ENCODE data around the gene GORAB. TPM values are rescaled to one million over a fixed set of nuclear protein-coding genes. Genes with fewer than 3 reads are reported as not detected.

Gene GORAB
- total RNA-seq, 1 experiment from 2014 or later: 10.9 TPM

GRCh38 chr1:170562646-170563338, 30.8 kb downstream of the GORAB start:
- DNase-seq (ENCODE audit: low spot score): peak; percentile 92
- H3K9me3 ChIP-seq (ENCODE audit: low read depth, low read length, poor library complexity, severe bottlenecking): no peaks in the 10 kb centered on the region
- intact Hi-C loops (cut with micrococcal nuclease; ENCODE audit: unreplicated experiment): no loop called here
- TSS peak; percentile 96 for BruUV-seq (replicated peaks)
- H3K36me3 ChIP-seq (ENCODE audit: insufficient read depth, low read length, poor library complexity, severe bottlenecking): no peaks in the 10 kb centered on the region
- TF ChIP-seq EZH2 (IDR thresholded peaks at IDR 0.05; ENCODE audit: borderline replicate concordance, low read depth, low read length, poor library complexity, severe bottlenecking) (no peak), CTCF (conservative IDR thresholded peaks at IDR 0.05; ENCODE audit: low read depth, low read length) (no peak)
- peak overlapping the region; percentile 76 for H3K27ac ChIP-seq (ENCODE audit: low read depth, low read length, poor library complexity, severe bottlenecking)
- H3K27me3 ChIP-seq (replicated peaks; ENCODE audit: insufficient read depth, low read depth, low read length, poor library complexity): no peaks in the 10 kb centered on the region
- POLR2A ChIA-PET (ENCODE audit: low non-redundant PET): no interaction called here
- peaks cover 24% of the 10 kb centered on the region for H3K4me1 ChIP-seq (ENCODE audit: insufficient read depth, low read length, poor library complexity, severe bottlenecking)
- CTCF ChIA-PET: no interaction called here
- no peak overlapping the region for H3K4me3 ChIP-seq (ENCODE audit: low read depth, low read length, poor library complexity, severe bottlenecking)

- ChIA-PET CTCF (no interaction called here), POLR2A (ENCODE audit: low non-redundant PET) (no interaction called here)
- H3K4me3 ChIP-seq (ENCODE audit: low read depth, low read length, poor library complexity, severe bottlenecking): no peak overlapping the region
- no peak overlapping the region for H3K27ac ChIP-seq (ENCODE audit: low read depth, low read length, poor library complexity, severe bottlenecking)
- DNase-seq (ENCODE audit: low spot score): no peak
- no peaks in the 10 kb centered on the region for H3K36me3 ChIP-seq (ENCODE audit: insufficient read depth, low read length, poor library complexity, severe bottlenecking)
- H3K27me3 ChIP-seq (replicated peaks; ENCODE audit: insufficient read depth, low read depth, low read length, poor library complexity): no peaks in the 10 kb centered on the region
- intact Hi-C loops (cut with micrococcal nuclease; ENCODE audit: unreplicated experiment): no loop called here
- H3K4me1 ChIP-seq (ENCODE audit: insufficient read depth, low read length, poor library complexity, severe bottlenecking): peaks cover 23% of the 10 kb centered on the region
- no TSS peak for BruUV-seq (replicated peaks)
- H3K9me3 ChIP-seq (ENCODE audit: low read depth, low read length, poor library complexity, severe bottlenecking): no peaks in the 10 kb centered on the region
- TF ChIP-seq CTCF (conservative IDR thresholded peaks at IDR 0.05; ENCODE audit: low read depth, low read length): no peak
- TF ChIP-seq EZH2 (IDR thresholded peaks at IDR 0.05; ENCODE audit: borderline replicate concordance, low read depth, low read length, poor library complexity, severe bottlenecking): no peak
These were observed 35.2 kb downstream of the GORAB start for GRCh38 chr1:170567214-170567613.

GRCh38 chr1:170568197-170568596, 36.2 kb downstream of the GORAB start:
- TF ChIP-seq EZH2 (IDR thresholded peaks at IDR 0.05; ENCODE audit: borderline replicate concordance, low read depth, low read length, poor library complexity, severe bottlenecking) (no peak), CTCF (conservative IDR thresholded peaks at IDR 0.05; ENCODE audit: low read depth, low read length) (no peak)
- Histone ChIP-seq H3K4me3 (ENCODE audit: low read depth, low read length, poor library complexity, severe bottlenecking) (no peak overlapping the region), H3K27me3 (replicated peaks; ENCODE audit: insufficient read depth, low read depth, low read length, poor library complexity) (no peaks in the 10 kb centered on the region), H3K4me1 (ENCODE audit: insufficient read depth, low read length, poor library complexity, severe bottlenecking) (peaks cover 13% of the 10 kb centered on the region), H3K27ac (ENCODE audit: low read depth, low read length, poor library complexity, severe bottlenecking) (no peak overlapping the region), H3K9me3 (ENCODE audit: low read depth, low read length, poor library complexity, severe bottlenecking) (no peaks in the 10 kb centered on the region), H3K36me3 (ENCODE audit: insufficient read depth, low read length, poor library complexity, severe bottlenecking) (no peaks in the 10 kb centered on the region)
- ChIA-PET CTCF (no interaction called here), POLR2A (ENCODE audit: low non-redundant PET) (no interaction called here)
- intact Hi-C loops (cut with micrococcal nuclease; ENCODE audit: unreplicated experiment): no loop called here
- DNase-seq (ENCODE audit: low spot score): no peak
- no TSS peak for BruUV-seq (replicated peaks)

All from A673 (cell line).